Adrenal gland (tissue), 12 donors: ENCODE measurements around the gene RPTOR. TPM values are rescaled to one million over a fixed set of nuclear protein-coding genes. Genes with fewer than 3 reads are reported as not detected.

Experiments
- DNase-seq, 7 donors: peaks; one replicate each; pipeline ENCODE4 v3.0.0-alpha.2; 2019 to 2020
- H3K27ac ChIP-seq, 5 donors: fragments of 200-600 bp; sonication (generic) in 4 of 5; 1 replicate in 3 of 5; 2 replicates in 2 of 5; pipeline versions ENCODE4 v1.5.1 to v1.8.0; 2016 to 2020; ENCODE audit warnings: mild to moderate bottlenecking in 1 of 5
- H3K27me3 ChIP-seq: fragments of 200-600 bp; 2 replicates; pipeline ENCODE4 v1.8.0; 2021
- H3K36me3 ChIP-seq, 2 donors: fragments of 200-600 bp; replicated peaks in 1 of 2; 1 replicate in 1 of 2; 2 replicates in 1 of 2; pipeline versions ENCODE4 v1.5.1 to v1.8.0; 2018 to 2022
- H3K4me1 ChIP-seq, 2 donors: fragments of 200-600 bp; replicated peaks in 1 of 2; 1 replicate in 1 of 2; 2 replicates in 1 of 2; pipeline versions ENCODE4 v1.5.1 to v1.8.0; 2018 to 2021
- H3K4me3 ChIP-seq, 4 donors: fragments of 200-600 bp; sonication (generic) in 3 of 4; one replicate each; pipeline ENCODE4 v1.5.1; 2016 to 2018
- H3K9me3 ChIP-seq, 3 donors: fragments of 200-600 bp; sonication (generic) in 1 of 3; replicated peaks in 1 of 3; 1 replicate in 2 of 3; 2 replicates in 1 of 3; pipeline versions ENCODE4 v1.5.1 to v1.8.0; 2016 to 2021
- POLR2A ChIP-seq, 2 donors: fragments of 450-650 bp; IDR thresholded peaks; one replicate each; pipeline ENCODE4 v1.6.1; 2017; ENCODE audit warnings: antibody characterized with exemption in 2 of 2, mild to moderate bottlenecking in 2 of 2, moderate library complexity in 1 of 2
- WGBS, 4 donors: extraction: QIAGEN DNeasy Blood & Tissue Kit in 2 of 4; methylation state at CpG; one replicate each; pipeline versions ENCODE4 v1.1.5 to v1.1.7; 2013 to 2017; 5-methylcytosine and 5-hydroxymethylcytosine counted together
- intact Hi-C, 2 donors: fragments of 100-400 bp; cut with DNase I; formaldehyde crosslinking; loops; one replicate each; pipeline versions ENCODE4 v1.14.1 to v1.15.0; 2022 to 2023
- polyA plus RNA-seq, 3 donors: library from polyadenylated mRNA; stranded (reverse); fragments of 200-250 nt in 2 of 3; fragments of 350-450 nt in 1 of 3; fragmentation: Illumina TruSeq in 1 of 3; extraction: RNeasy Lipid Tissue Mini Kit (QIAGEN cat#74804) in 1 of 3; gene quantifications; one replicate each; pipeline ENCODE4 v1.2.3, GENCODE V29; 2013 to 2014
- total RNA-seq, 9 donors: library from RNA; depleted of rRNA in 4 of 9; stranded (reverse); fragments of >200 nt in 4 of 9; fragments of 120-200 nt in 1 of 9; fragmentation: NEBNext Ultra II Directional in 1 of 9; extraction: Animal tissue kit (Norgen Biotek cat#: 25700) in 1 of 9; gene quantifications; one replicate each; pipeline versions ENCODE4 v1.1.0 to v1.2.4, GENCODE V29; 2013 to 2023
- TF ChIP-seq, protein P1 (sequence below), 6 experiments: fragments of 450-650 bp in 4 of 6; fragments of 200-600 bp in 2 of 6; sonication (generic) in 1 of 6; IDR thresholded peaks; 1 replicate in 5 of 6; 2 replicates in 1 of 6; pipeline versions ENCODE4 v1.5.1 to v1.8.0; 2016 to 2021; ENCODE audit warnings: antibody characterized with exemption in 6 of 6, mild to moderate bottlenecking in 2 of 6, moderate library complexity in 1 of 6
- donor health status: healthy with polysubstance abuse.
- donor health status: Bipolar disorder and iron deficiency.
- donor health status: DM: yes; HTN: yes; CAD: no.
- donor health status: DM: no; HTN: no; CAD: no.
- donor health status: DM: no; HTN: no; CAD: no.
- donor health status: DM: yes; HTN: yes; CAD: no.

The RPTOR gene
- total and polyA plus RNA-seq, 12 donors: 9.7 to 53.3 (median 29.7) TPM

DNA sequence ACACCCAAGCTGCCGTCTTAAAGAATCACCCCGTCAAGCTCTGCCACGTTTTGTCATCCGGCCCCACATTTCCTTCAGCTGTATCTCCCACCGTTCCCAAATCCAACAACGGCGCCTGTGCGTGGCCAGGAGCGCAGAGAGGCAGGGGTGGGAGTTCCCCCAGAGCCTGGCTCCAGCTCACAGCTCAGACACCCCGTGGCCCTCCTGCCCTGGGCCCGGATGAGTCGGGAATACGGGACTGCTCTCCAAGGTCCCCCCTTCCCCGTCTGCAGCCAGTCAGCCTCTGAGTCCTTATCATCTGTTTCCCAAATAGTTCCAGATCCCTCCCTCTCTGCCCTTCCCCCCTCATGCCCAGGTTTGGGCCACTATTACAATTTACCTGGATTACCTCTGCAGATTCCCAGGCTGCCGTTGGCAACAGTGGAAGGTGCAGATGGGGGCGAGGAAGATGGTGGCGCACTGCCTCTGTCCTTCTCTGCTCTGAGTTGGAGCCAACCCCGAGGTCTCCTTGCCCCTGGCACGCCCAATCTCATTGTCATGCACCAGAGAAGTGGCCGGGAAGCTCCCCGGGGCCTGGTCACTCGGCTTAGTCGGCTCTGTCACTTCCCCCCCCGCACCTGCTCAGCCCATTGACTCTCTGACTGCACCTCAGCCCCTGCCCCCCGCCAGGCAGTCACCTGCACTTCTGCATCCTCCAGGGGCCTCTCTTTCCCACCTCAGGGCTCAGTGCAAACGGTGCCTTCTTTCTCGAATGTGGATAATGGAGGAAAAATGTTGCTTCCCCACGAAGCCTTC, 18.3 kb upstream of the RPTOR start:
- intact Hi-C loops: no loop called here
- no peak for DNase-seq
- Histone ChIP-seq H3K9me3 (no peaks in the 10 kb centered on the region), H3K4me3 (no peak overlapping the region), H3K27ac (no peak overlapping the region), H3K36me3 (no peaks in the 10 kb centered on the region), H3K4me1 (no peaks in the 10 kb centered on the region), H3K27me3 (no peaks in the 10 kb centered on the region)
- 63 to 77% (median 70%) methylated on average over 25 to 28 of the region's 28 CpGs for WGBS, 4 donors
- TF ChIP-seq POLR2A (IDR thresholded peaks at IDR 0.05): no peak
- TF ChIP-seq, protein P1, sequence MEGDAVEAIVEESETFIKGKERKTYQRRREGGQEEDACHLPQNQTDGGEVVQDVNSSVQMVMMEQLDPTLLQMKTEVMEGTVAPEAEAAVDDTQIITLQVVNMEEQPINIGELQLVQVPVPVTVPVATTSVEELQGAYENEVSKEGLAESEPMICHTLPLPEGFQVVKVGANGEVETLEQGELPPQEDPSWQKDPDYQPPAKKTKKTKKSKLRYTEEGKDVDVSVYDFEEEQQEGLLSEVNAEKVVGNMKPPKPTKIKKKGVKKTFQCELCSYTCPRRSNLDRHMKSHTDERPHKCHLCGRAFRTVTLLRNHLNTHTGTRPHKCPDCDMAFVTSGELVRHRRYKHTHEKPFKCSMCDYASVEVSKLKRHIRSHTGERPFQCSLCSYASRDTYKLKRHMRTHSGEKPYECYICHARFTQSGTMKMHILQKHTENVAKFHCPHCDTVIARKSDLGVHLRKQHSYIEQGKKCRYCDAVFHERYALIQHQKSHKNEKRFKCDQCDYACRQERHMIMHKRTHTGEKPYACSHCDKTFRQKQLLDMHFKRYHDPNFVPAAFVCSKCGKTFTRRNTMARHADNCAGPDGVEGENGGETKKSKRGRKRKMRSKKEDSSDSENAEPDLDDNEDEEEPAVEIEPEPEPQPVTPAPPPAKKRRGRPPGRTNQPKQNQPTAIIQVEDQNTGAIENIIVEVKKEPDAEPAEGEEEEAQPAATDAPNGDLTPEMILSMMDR (IDR thresholded peaks at IDR 0.05): no peak

DNA sequence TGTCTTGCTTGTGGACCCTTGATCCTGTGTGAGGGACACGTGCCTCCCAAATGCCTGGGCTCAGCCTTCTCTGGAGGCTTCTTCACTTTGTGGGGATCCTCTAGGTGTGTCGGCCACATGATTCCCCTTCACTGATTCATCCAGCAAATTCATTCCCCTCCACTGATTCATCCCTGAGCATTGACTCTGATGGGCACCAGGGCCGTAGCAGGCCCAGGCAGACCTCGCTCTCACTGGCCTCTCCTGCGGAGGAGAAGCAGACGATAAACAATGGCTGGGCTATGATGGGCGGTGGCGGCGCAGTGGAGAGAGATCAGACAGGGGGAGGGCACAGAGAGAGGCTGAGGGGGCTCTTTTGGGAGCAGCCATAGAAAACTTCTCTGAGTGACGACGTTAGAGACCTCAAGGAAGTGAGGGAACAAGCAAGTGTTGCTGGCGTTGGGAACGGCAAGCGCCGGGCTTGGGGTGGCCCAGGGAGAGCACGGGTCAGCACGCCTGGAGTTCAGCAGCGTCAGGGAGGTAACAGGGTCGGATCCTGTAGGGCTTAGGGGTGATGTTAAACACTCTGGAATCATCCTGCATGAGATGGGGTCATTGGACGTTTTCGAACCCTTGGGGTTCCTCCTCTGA, 17.5 kb upstream of the RPTOR start:
- no peak for DNase-seq
- Histone ChIP-seq H3K27me3 (no peaks in the 10 kb centered on the region), H3K4me1 (no peaks in the 10 kb centered on the region), H3K9me3 (no peaks in the 10 kb centered on the region), H3K36me3 (no peaks in the 10 kb centered on the region), H3K4me3 (no peak overlapping the region), H3K27ac (no peak overlapping the region)
- 83 to 87% (median 87%) methylated on average over 21 of the region's 21 CpGs for WGBS, 4 donors
- intact Hi-C loops: no loop called here
- TF ChIP-seq POLR2A (IDR thresholded peaks at IDR 0.05): no peak
- TF ChIP-seq, protein P1 (IDR thresholded peaks at IDR 0.05): no peak

DNA sequence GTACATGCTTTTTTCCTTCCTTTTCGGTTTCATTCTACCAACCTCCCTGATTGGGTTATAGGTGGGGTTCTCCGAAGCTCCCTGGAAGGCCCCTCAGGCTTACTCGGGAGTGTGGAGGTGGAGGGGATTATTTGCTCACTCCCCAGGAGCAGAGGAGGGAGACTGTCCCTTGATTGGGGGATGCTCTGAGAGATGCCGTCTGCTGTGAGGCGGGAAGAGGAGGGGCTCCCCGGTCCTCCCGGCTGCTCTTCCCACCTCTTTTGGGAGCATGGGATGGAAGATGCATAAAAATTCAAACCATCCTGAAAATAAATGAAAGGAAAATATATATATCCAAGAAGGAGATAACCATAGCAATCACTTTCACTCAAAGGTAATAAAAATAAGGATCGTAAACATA, 16.1 kb upstream of the RPTOR start:
- DNase-seq: no peak
- Histone ChIP-seq H3K27me3 (no peaks in the 10 kb centered on the region), H3K36me3 (no peaks in the 10 kb centered on the region), H3K4me3 (no peak overlapping the region), H3K9me3 (no peaks in the 10 kb centered on the region), H3K27ac (no peak overlapping the region), H3K4me1 (no peaks in the 10 kb centered on the region)
- intact Hi-C loops: no loop called here
- TF ChIP-seq, protein P1 (IDR thresholded peaks at IDR 0.05): no peak
- 54 to 63% (median 56%) methylated on average over 8 of the region's 8 CpGs for WGBS, 4 donors

DNA sequence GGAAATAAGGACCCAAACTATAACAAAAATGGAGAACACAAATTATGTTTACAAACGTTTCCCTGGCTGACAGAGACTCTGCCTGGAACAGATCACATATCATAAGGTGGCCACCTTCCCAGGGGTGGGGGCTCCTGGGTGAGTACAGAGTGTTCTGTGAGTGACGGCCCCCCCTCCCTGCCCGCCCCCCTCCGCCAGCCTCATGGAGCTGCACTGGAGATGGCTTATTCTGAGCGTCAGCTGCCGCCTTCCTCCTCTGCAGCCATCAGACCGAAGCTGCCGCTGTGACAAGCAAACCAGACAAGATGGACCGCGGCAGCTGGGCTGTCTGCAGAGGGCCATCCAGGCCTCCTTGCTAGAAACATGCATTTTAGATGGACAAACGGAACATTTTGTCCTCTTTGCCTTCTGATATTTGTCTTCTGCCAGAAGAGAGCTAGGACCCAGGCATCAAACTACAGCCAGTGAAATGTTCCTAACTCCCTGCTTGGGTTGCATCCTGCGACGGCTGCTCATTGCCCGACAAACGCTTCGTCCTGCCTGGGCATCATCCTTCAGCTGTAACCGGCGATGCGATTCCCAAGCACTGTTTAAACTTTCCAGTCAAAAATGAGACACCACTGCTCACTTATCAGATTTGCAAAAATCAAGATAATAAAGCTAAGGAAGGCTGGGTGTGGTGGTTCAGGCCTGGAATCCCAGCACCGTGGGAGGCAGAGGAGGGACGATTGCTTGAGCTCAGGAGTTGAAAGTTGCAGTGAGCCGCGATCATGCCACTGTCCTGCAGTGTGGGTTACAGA, 15.3 kb upstream of the RPTOR start:
- no peaks in the 10 kb centered on the region for H3K36me3 ChIP-seq
- TF ChIP-seq, protein P1 (IDR thresholded peaks at IDR 0.05): no peak
- TF ChIP-seq POLR2A (IDR thresholded peaks at IDR 0.05): no peak
- DNase-seq: no peak
- no peaks in the 10 kb centered on the region for H3K4me1 ChIP-seq
- H3K27ac ChIP-seq: peak overlapping the region in 1 of 5 donors; percentile 1
- no peaks in the 10 kb centered on the region for H3K27me3 ChIP-seq
- intact Hi-C loops: no loop called here
- 63 to 70% (median 65%) methylated on average over 17 to 23 of the region's 23 CpGs for WGBS, 4 donors
- H3K4me3 ChIP-seq: no peak overlapping the region
- no peaks in the 10 kb centered on the region for H3K9me3 ChIP-seq
